Measurements from ENCODE around the gene SCCPDH. TPM values are rescaled to one million over a fixed set of nuclear protein-coding genes. Genes with fewer than 3 reads are reported as not detected.

Gene SCCPDH
- total RNA-seq, 1 donor from 2014 or later, result 37.8 TPM

GRCh38 chr1:246798606-246799496, 74.6 kb downstream of the SCCPDH start:
- Histone ChIP-seq H3K27me3 (ENCODE audit: control insufficient read depth, insufficient read depth, low read length) (peaks cover 3% of the 10 kb centered on the region), H3K4me3 (ENCODE audit: low read depth, low read length) (no peak overlapping the region), H3K36me3 (ENCODE audit: control insufficient read depth, insufficient read depth, low read length) (no peaks in the 10 kb centered on the region)
- DNase-seq (ENCODE audit: low read depth), result no peak
- TF ChIP-seq CTCF (IDR thresholded peaks at IDR 0.05; ENCODE audit: insufficient read depth, low read length, poor library complexity, severe bottlenecking), result no peak

DNA sequence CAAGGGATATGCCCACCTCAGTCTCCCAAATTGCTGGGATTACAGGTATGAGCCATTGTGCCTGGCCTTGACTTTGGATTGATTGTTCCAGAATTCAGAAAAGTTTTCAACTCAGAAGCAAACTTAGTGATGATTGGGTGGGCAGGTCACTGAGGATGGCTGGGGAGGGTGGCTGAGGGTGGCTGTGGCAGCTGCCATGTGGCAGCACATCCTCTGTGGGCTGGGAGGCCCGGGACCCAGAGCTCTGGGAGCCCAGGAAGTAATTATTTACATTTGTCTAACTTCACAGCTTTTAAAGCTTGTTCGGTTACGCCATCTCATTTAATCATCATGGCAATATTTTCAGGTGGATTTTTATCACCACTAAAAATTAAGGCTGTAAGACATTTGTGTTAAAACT, 76.1 kb downstream of the SCCPDH start:
- H3K27me3 ChIP-seq (ENCODE audit: control insufficient read depth, insufficient read depth, low read length), result no peaks in the 10 kb centered on the region
- no peaks in the 10 kb centered on the region for H3K36me3 ChIP-seq (ENCODE audit: control insufficient read depth, insufficient read depth, low read length)
- TF ChIP-seq CTCF (IDR thresholded peaks at IDR 0.05; ENCODE audit: insufficient read depth, low read length, poor library complexity, severe bottlenecking), result no peak
- no peak overlapping the region for H3K4me3 ChIP-seq (ENCODE audit: low read depth, low read length)
- DNase-seq (ENCODE audit: low read depth), result no peak

GRCh38 chr1:246800756-246801155, 76.5 kb downstream of the SCCPDH start:
- Histone ChIP-seq H3K27me3 (ENCODE audit: control insufficient read depth, insufficient read depth, low read length) (no peaks in the 10 kb centered on the region), H3K4me3 (ENCODE audit: low read depth, low read length) (no peak overlapping the region)
- DNase-seq (ENCODE audit: low read depth), result no peak

GRCh38 chr1:246801241-246802020, 77.2 kb downstream of the SCCPDH start:
- Histone ChIP-seq H3K4me3 (ENCODE audit: low read depth, low read length) (no peak overlapping the region), H3K36me3 (ENCODE audit: control insufficient read depth, insufficient read depth, low read length) (no peaks in the 10 kb centered on the region), H3K27me3 (ENCODE audit: control insufficient read depth, insufficient read depth, low read length) (no peaks in the 10 kb centered on the region)
- no peak for DNase-seq (ENCODE audit: low read depth)
- no peak for TF ChIP-seq CTCF (IDR thresholded peaks at IDR 0.05; ENCODE audit: insufficient read depth, low read length, poor library complexity, severe bottlenecking)

More at GRCh38 chr1:246800756-246801155, 76.5 kb downstream of the SCCPDH start:
- H3K36me3 ChIP-seq (ENCODE audit: control insufficient read depth, insufficient read depth, low read length), result no peaks in the 10 kb centered on the region
- TF ChIP-seq CTCF (IDR thresholded peaks at IDR 0.05; ENCODE audit: insufficient read depth, low read length, poor library complexity, severe bottlenecking), result no peak

DNA sequence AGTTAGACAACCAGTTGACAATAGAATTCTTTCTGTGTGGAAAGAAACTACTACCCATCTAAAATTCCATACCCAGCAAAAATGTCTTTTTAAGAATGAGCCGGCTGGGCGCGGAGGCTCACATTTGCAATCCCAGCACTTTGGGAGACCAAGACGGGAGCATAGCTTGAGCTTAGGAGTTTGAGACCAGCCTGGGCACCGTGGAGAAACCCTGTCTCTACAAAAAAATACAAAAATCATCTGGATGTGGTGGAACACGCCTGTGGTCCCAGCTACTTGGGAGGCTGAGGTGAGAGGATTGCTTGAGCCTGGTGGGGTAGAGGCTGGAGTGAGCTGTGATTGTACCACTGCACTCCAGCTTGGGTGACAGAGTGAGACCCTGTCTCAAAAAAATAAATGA, 79.2 kb downstream of the SCCPDH start:
- TF ChIP-seq CTCF (IDR thresholded peaks at IDR 0.05; ENCODE audit: insufficient read depth, low read length, poor library complexity, severe bottlenecking), result no peak
- Histone ChIP-seq H3K36me3 (ENCODE audit: control insufficient read depth, insufficient read depth, low read length) (no peaks in the 10 kb centered on the region), H3K27me3 (ENCODE audit: control insufficient read depth, insufficient read depth, low read length) (no peaks in the 10 kb centered on the region), H3K4me3 (ENCODE audit: low read depth, low read length) (no peak overlapping the region)
- no peak for DNase-seq (ENCODE audit: low read depth)

Measured in kidney epithelial cell (primary cell).